Measurements from ENCODE around the gene ATAD3B.
"Not testable (repeated sequence)": the region's sequence is repeated elsewhere in the genome, so short reads cannot be mapped to it uniquely, and the experiment has no call there.

ATAD3B gene

GRCh38 chr1:1450616-1451015, 20.9 kb upstream of the ATAD3B start:
- not testable (repeated sequence) for DNase-seq (ENCODE audit: low spot score)

- DNase-seq (ENCODE audit: low spot score), result no peak
Measured at GRCh38 chr1:1451696-1452364, 19.7 kb upstream of the ATAD3B start.

- DNase-seq (ENCODE audit: low spot score), result not testable (repeated sequence)
Measured at GRCh38 chr1:1452365-1452739, 19.2 kb upstream of the ATAD3B start.

- DNase-seq (ENCODE audit: low spot score), result no peak
Measured at GRCh38 chr1:1452882-1453281, 18.7 kb upstream of the ATAD3B start.

GRCh38 chr1:1454286-1455056, 17.1 kb upstream of the ATAD3B start:
- DNase-seq (ENCODE audit: low spot score), result not testable (repeated sequence)

- no peak for DNase-seq (ENCODE audit: low spot score)
Measured at GRCh38 chr1:1455366-1455884, 16.1 kb upstream of the ATAD3B start.

GRCh38 chr1:1455934-1456333, 15.6 kb upstream of the ATAD3B start:
- DNase-seq (ENCODE audit: low spot score), result not testable (repeated sequence)

- DNase-seq (ENCODE audit: low spot score), result not testable (repeated sequence)
Measured at GRCh38 chr1:1456683-1457255, 14.8 kb upstream of the ATAD3B start.

GRCh38 chr1:1459156-1459555, 12.4 kb upstream of the ATAD3B start:
- DNase-seq (ENCODE audit: low spot score), result not testable (repeated sequence)

- not testable (repeated sequence) for DNase-seq (ENCODE audit: low spot score)
Measured at GRCh38 chr1:1459711-1460110, 11.9 kb upstream of the ATAD3B start.

- no peak for DNase-seq (ENCODE audit: low spot score)
Measured at GRCh38 chr1:1460540-1461130, 10.9 kb upstream of the ATAD3B start.

GRCh38 chr1:1461721-1462317, 9.7 kb upstream of the ATAD3B start:
- no peak for DNase-seq (ENCODE audit: low spot score)

- DNase-seq (ENCODE audit: low spot score), result no peak
Measured at GRCh38 chr1:1462318-1462966, 9.1 kb upstream of the ATAD3B start.

GRCh38 chr1:1463312-1463711, 8.3 kb upstream of the ATAD3B start:
- no peak for DNase-seq (ENCODE audit: low spot score)

GRCh38 chr1:1468196-1468985, 3.2 kb upstream of the ATAD3B start:
- not testable (repeated sequence) for DNase-seq (ENCODE audit: low spot score)

- DNase-seq (ENCODE audit: low spot score), result no peak
Measured at GRCh38 chr1:1470626-1471388, 758 bp upstream of the ATAD3B start.

- DNase-seq (ENCODE audit: low spot score), result not testable (repeated sequence)
Measured at GRCh38 chr1:1472053-1472876, 700 bp downstream of the ATAD3B start.

- not testable (repeated sequence) for DNase-seq (ENCODE audit: low spot score)
Measured at GRCh38 chr1:1476011-1476410, 4.4 kb downstream of the ATAD3B start.

- no peak for DNase-seq (ENCODE audit: low spot score)
Measured at GRCh38 chr1:1477206-1477605, 5.6 kb downstream of the ATAD3B start.

Measured in CD4-positive, alpha-beta T cell treated with Interleukin-6 at 100 ng/mL for 8 hours (primary cell).